H1 (cell line): Measurements from ENCODE around the gene RGCC. TPM values are rescaled to one million over a fixed set of nuclear protein-coding genes. Genes with fewer than 3 reads are reported as not detected.

ENCODE experiments used
- CTCF ChIA-PET: fragments of 300-600 bp; sonication (Branson Sonifier 250); formaldehyde crosslinking; loops from one replicate; lab custom pipeline; 2021; ENCODE audit not compliant: partially characterized antibody; lab: Charles Lee
- POLR2A ChIA-PET: fragments of 300-600 bp; sonication (Branson Sonifier 250); formaldehyde crosslinking; loops from one replicate; lab custom pipeline; 2021; ENCODE audit warnings: inconsistent platforms; ENCODE audit not compliant: partially characterized antibody; lab: Charles Lee
- DNase-seq, 2 experiments: peaks; one replicate each; pipeline versions ENCODE4 v3.0.0 to v3.0.0-alpha.2; 2010 to 2022; ENCODE audit warnings: low spot score in 2 of 2, low read depth in 1 of 2, mixed read lengths in 1 of 2
- FAIRE-seq: peaks from 2 replicates; lab custom pipeline; 2011; peaks lifted over from hg19 to GRCh38; lab: Jason Lieb, UNC
- H2AFZ ChIP-seq: 2 replicates; pipeline ENCODE4 v1.8.1; 2012; ENCODE audit warnings: low read length, inconsistent platforms
- H2AK5ac ChIP-seq: 2 replicates; pipeline ENCODE4 v1.6.1; 2013; ENCODE audit warnings: low read depth, low read length
- H2BK120ac ChIP-seq: replicated peaks from 2 replicates; pipeline ENCODE3; 2013; ENCODE audit warnings: low read depth, low read length, inconsistent platforms
- H2BK12ac ChIP-seq: 2 replicates; pipeline ENCODE4 v1.6.1; 2013; ENCODE audit warnings: low read depth, low read length
- H2BK15ac ChIP-seq: 2 replicates; pipeline ENCODE4 v1.6.1; 2013; ENCODE audit warnings: low read length
- H2BK20ac ChIP-seq: 2 replicates; pipeline ENCODE4 v1.6.1; 2013; ENCODE audit warnings: low read length
- H2BK5ac ChIP-seq: 2 replicates; pipeline ENCODE4 v1.6.1; 2013; ENCODE audit warnings: low read depth, low read length
- H3K14ac ChIP-seq: 2 replicates; pipeline ENCODE4 v1.6.1; 2013; ENCODE audit warnings: inconsistent platforms; ENCODE audit not compliant: insufficient read length
- H3K18ac ChIP-seq: 2 replicates; pipeline ENCODE4 v1.6.1; 2013; ENCODE audit warnings: low read length; ENCODE audit errors: extremely low read depth
- H3K23ac ChIP-seq: 2 replicates; pipeline ENCODE4 v1.6.1; 2013; ENCODE audit warnings: inconsistent platforms; ENCODE audit not compliant: insufficient read length
- H3K23me2 ChIP-seq: 2 replicates; pipeline ENCODE4 v1.6.1; 2013; ENCODE audit warnings: low read depth, low read length
- H3K27ac ChIP-seq: 2 replicates; pipeline ENCODE4 v1.6.1; 2011; ENCODE audit warnings: low read depth, low read length, inconsistent platforms
- H3K27me3 ChIP-seq, 4 experiments: replicated peaks in 1 of 4; 1 replicate in 1 of 4; 2 replicates in 3 of 4; pipeline versions ENCODE4 v1.6.1 to v1.8.1; 2011 to 2013; ENCODE audit warnings: low read length in 3 of 4, mild to moderate bottlenecking in 3 of 4, inconsistent platforms in 2 of 4, mixed read lengths in 2 of 4, moderate library complexity in 1 of 4; ENCODE audit not compliant: control insufficient read depth in 3 of 4, insufficient read depth in 3 of 4; ENCODE audit errors: extremely low read depth in 1 of 4
- H3K36me3 ChIP-seq, 4 experiments: 2 replicates each; pipeline versions ENCODE4 v1.6.1 to v1.8.1; 2011 to 2013; ENCODE audit warnings: mild to moderate bottlenecking in 4 of 4, low read length in 3 of 4, moderate library complexity in 2 of 4, control low read depth in 1 of 4, inconsistent platforms in 1 of 4; ENCODE audit not compliant: insufficient read depth in 4 of 4, control insufficient read depth in 2 of 4
- H3K4ac ChIP-seq: replicated peaks from 2 replicates; pipeline ENCODE3; 2013; ENCODE audit warnings: low read length, low read depth, mixed read lengths, inconsistent platforms; ENCODE audit not compliant: insufficient read length
- H3K4me1 ChIP-seq, 4 experiments: replicated peaks in 1 of 4; 1 replicate in 1 of 4; 2 replicates in 3 of 4; pipeline versions ENCODE4 v1.6.1 to v1.8.1; 2011 to 2013; ENCODE audit warnings: low read length in 3 of 4, inconsistent platforms in 2 of 4, mixed read lengths in 1 of 4; ENCODE audit not compliant: insufficient read depth in 4 of 4, control insufficient read depth in 3 of 4
- H3K4me2 ChIP-seq, 2 experiments: 2 replicates each; pipeline versions ENCODE4 v1.6.1 to v1.8.1; 2011 to 2013; ENCODE audit warnings: low read depth in 2 of 2, low read length in 2 of 2, control low read depth in 1 of 2, inconsistent platforms in 1 of 2, mild to moderate bottlenecking in 1 of 2; ENCODE audit not compliant: insufficient read depth in 1 of 2
- H3K4me3 ChIP-seq, 4 experiments: fragments of 200-600, 300-600 bp in 1 of 4; sonication (generic), shearing (Covaris generic), sonication (Bioruptor Twin) in 1 of 4; 2 replicates each; pipeline versions ENCODE4 v1.5.1 to v1.8.1; 2011 to 2016; ENCODE audit warnings: low read length in 4 of 4, low read depth in 3 of 4, control low read depth in 2 of 4, inconsistent platforms in 2 of 4, mild to moderate bottlenecking in 2 of 4, mixed read lengths in 1 of 4, moderate library complexity in 1 of 4; ENCODE audit not compliant: insufficient read depth in 2 of 4; ENCODE audit errors: extremely low read depth in 1 of 4
- H3K56ac ChIP-seq: replicated peaks from 2 replicates; pipeline ENCODE3; 2013; ENCODE audit warnings: low read depth, mild to moderate bottlenecking, mixed read lengths, low read length, inconsistent platforms; ENCODE audit not compliant: insufficient read length
- H3K79me1 ChIP-seq: 2 replicates; pipeline ENCODE4 v1.6.1; 2013; ENCODE audit warnings: low read depth, low read length, control low read depth
- H3K79me2 ChIP-seq, 2 experiments: 2 replicates each; pipeline versions ENCODE4 v1.6.1 to v1.8.1; 2012 to 2013; ENCODE audit warnings: low read length in 2 of 2, mild to moderate bottlenecking in 2 of 2, inconsistent platforms in 1 of 2; ENCODE audit not compliant: insufficient read depth in 2 of 2, control insufficient read depth in 1 of 2
- H3K9ac ChIP-seq, 4 experiments: replicated peaks in 1 of 4; 1 replicate in 1 of 4; 2 replicates in 3 of 4; pipeline versions ENCODE4 v1.6.1 to v1.8.1; 2011 to 2013; ENCODE audit warnings: low read depth in 3 of 4, low read length in 3 of 4, control low read depth in 2 of 4, mild to moderate bottlenecking in 2 of 4, moderate library complexity in 2 of 4, inconsistent platforms in 1 of 4; ENCODE audit errors: extremely low read depth in 1 of 4
- H3K9me3 ChIP-seq, 2 experiments: 2 replicates each; pipeline versions ENCODE4 v1.6.1 to v1.8.1; 2012 to 2013; ENCODE audit warnings: mild to moderate bottlenecking in 2 of 2, moderate library complexity in 2 of 2, control low read depth in 1 of 2, inconsistent platforms in 1 of 2, low read depth in 1 of 2, low read length in 1 of 2, mixed read lengths in 1 of 2; ENCODE audit not compliant: insufficient read depth in 2 of 2
- H4K20me1 ChIP-seq, 2 experiments: replicated peaks in 1 of 2; 2 replicates each; pipeline versions ENCODE3 to v1.8.1; 2011 to 2013; ENCODE audit warnings: inconsistent platforms in 2 of 2, low read length in 2 of 2, mild to moderate bottlenecking in 1 of 2; ENCODE audit not compliant: insufficient read depth in 2 of 2, control insufficient read depth in 1 of 2
- H4K5ac ChIP-seq: 2 replicates; pipeline ENCODE4 v1.6.1; 2013; ENCODE audit warnings: low read length, low read depth, mixed read lengths, inconsistent platforms; ENCODE audit not compliant: insufficient read length
- H4K8ac ChIP-seq: 2 replicates; pipeline ENCODE4 v1.8.0; 2013; ENCODE audit warnings: mild to moderate bottlenecking, moderate library complexity, low read length, inconsistent platforms; ENCODE audit not compliant: insufficient read depth; ENCODE audit errors: extremely low read depth
- H4K91ac ChIP-seq: replicated peaks from 2 replicates; pipeline ENCODE3; 2013; ENCODE audit warnings: low read length, mixed read lengths, inconsistent platforms; ENCODE audit not compliant: insufficient read length
- ASH2L ChIP-seq: fragments of 200-600, 300-600 bp; sonication (generic); IDR thresholded peaks from one replicate; pipeline ENCODE4 v1.7.1; 2017; ENCODE audit warnings: low read length
- BACH1 ChIP-seq: IDR thresholded peaks from 2 replicates; pipeline ENCODE4 v1.6.1; 2012; ENCODE audit warnings: low read length, improper control_type of control experiment
- GABPA ChIP-seq: IDR thresholded peaks from 2 replicates; pipeline ENCODE4 v1.6.1; 2011; ENCODE audit warnings: mild to moderate bottlenecking, low read length, moderate library complexity, borderline replicate concordance; ENCODE audit not compliant: insufficient read depth
- MAFK ChIP-seq: IDR thresholded peaks from 2 replicates; pipeline ENCODE4 v1.6.1; 2012; ENCODE audit warnings: low read depth, mild to moderate bottlenecking, improper control_type of control experiment, low read length
- NANOG ChIP-seq: IDR thresholded peaks from 2 replicates; pipeline ENCODE4 v1.6.1; 2011; ENCODE audit warnings: low read length, low read depth, mild to moderate bottlenecking, inconsistent platforms; ENCODE audit not compliant: insufficient read depth, poor library complexity, severe bottlenecking
- PHF8 ChIP-seq: fragments of 200-600 bp; sonication (generic); conservative IDR thresholded peaks from 2 replicates; pipeline ENCODE4 v1.7.1; 2012; ENCODE audit warnings: low read depth, mild to moderate bottlenecking, inconsistent platforms, low read length, moderate library complexity
- POU5F1 ChIP-seq: IDR thresholded peaks from 2 replicates; pipeline ENCODE4 v1.6.1; 2011; ENCODE audit warnings: low read depth, mild to moderate bottlenecking, low read length, moderate library complexity
- SIRT6 ChIP-seq: IDR thresholded peaks from one replicate; pipeline ENCODE4 v1.7.1; 2012; ENCODE audit warnings: low read length, inconsistent platforms
- WGBS, 2 experiments: shearing (Covaris generic) in 1 of 2; methylation state at CpG; one replicate each; pipeline versions ENCODE4 v1.1.6 to v1.1.7; 2013 to 2015; ENCODE audit warnings: low lambda C conversion rate in 2 of 2, mixed read lengths in 2 of 2, inconsistent platforms in 1 of 2, low coverage in 1 of 2, missing lambda C conversion rate in 1 of 2; ENCODE audit not compliant: insufficient replicate concordance in 2 of 2, insufficient coverage in 1 of 2, insufficient read length in 1 of 2; ENCODE audit errors: extremely low coverage in 1 of 2, missing lambda C conversion rate in 1 of 2; 5-methylcytosine and 5-hydroxymethylcytosine counted together
- polyA plus RNA-seq, 7 experiments: library from polyadenylated mRNA; depleted of rRNA in 3 of 7; stranded (reverse) in 5 of 7; unstranded in 2 of 7; fragments of >200 nt in 5 of 7; fragments of 200-250 nt in 2 of 7; gene quantifications; 1 replicate in 5 of 7; 2 replicates in 1 of 7; 4 replicates in 1 of 7; pipeline versions ENCODE4 v1.2.1 to v1.2.3, GENCODE V29; 2011 to 2013; ENCODE audit warnings: missing spikeins in 2 of 7, mixed read lengths in 2 of 7
- total RNA-seq: library from RNA; stranded (reverse); fragmentation: NEBNext Ultra II Directional; extraction: Animal tissue kit (Norgen Biotek cat#: 25700); gene quantifications from 2 replicates; pipeline ENCODE4 v1.2.1, GENCODE V29; 2021
- TF ChIP-seq, protein P1 (sequence below): IDR thresholded peaks from 2 replicates; pipeline ENCODE4 v1.6.1; 2012; ENCODE audit warnings: inconsistent platforms

The RGCC gene
- total and polyA plus RNA-seq, 2 of the 8 experiments (the other 6 are each of a cell fraction or from before 2014, with no cell fraction given), result 0.41 TPM; not detected in 1

DNA sequence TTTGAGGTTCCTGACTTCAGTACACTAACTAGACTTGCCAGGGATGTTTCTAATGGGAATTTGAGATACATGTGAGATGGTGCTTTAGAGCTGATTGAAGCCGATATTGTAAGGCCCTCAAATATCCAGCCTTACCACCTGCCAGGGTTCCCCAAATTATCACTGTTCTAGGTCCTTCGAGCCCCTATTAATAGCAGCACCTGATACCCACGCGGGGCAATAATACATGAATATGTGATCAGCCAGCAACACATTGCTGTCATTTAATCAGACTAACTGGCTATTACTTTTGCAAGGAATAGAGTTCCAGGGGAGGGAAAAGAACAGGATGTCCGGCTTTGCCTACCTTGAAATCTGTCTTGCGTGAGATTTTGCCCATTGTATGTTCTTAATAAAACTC, 5.1 kb downstream of the RGCC start:
- 87% methylated on average over 6 of the region's 6 CpGs; no CpG with 5 or more reads in 1 of the 2 experiments for WGBS, 2 experiments
- Histone ChIP-seq H3K27me3 (peaks cover 14 to 29% (median 23%) of the 10 kb centered on the region in 4 experiments), H3K4me1 (peaks cover 0 to 3% (median 2%) of the 10 kb centered on the region in 4 experiments; a peak in 3 of 7 replicates), H2AK5ac (no peak overlapping the region), H3K14ac (no peak overlapping the region), H3K79me2 (peaks cover 0 to 3% of the 10 kb centered on the region in 2 experiments; a peak in 2 of 4 replicates), H2BK20ac (no peak overlapping the region), H3K9me3 (no peaks in the 10 kb centered on the region), H4K20me1 (peaks cover 3 to 6% of the 10 kb centered on the region in 2 experiments), H4K91ac (no peak overlapping the region), H4K8ac (no peak overlapping the region), H4K5ac (no peak overlapping the region), H2BK12ac (no peak overlapping the region), H2BK5ac (no peak overlapping the region), H3K79me1 (no peaks in the 10 kb centered on the region), H3K4me2 (no peak overlapping the region), H2BK15ac (no peak overlapping the region), H3K23me2 (peaks cover 11% of the 10 kb centered on the region; the same call in 1 of the 2 replicates), H2AFZ (no peak overlapping the region), H3K18ac (no peak overlapping the region), H3K36me3 (no peaks in the 10 kb centered on the region), H3K4ac (no peak overlapping the region), H3K27ac (no peak overlapping the region), H3K23ac (no peak overlapping the region), H3K56ac (no peak overlapping the region), H3K9ac (no peak overlapping the region), H2BK120ac (no peak overlapping the region), H3K4me3 (no peak overlapping the region)
- no peak for FAIRE-seq
- DNase-seq, result no peak
- CTCF ChIA-PET, result interaction anchor here (1.0 kb wide), 1 partner anchor 25 kb away, joined by 4 read pairs; no protein-coding TSS in a partner anchor
- POLR2A ChIA-PET, result no interaction called here
- TF ChIP-seq NANOG (no peak), BACH1 (no peak), MAFK (no peak), POU5F1 (no peak), ASH2L (no peak), GABPA (no peak), PHF8 (no peak), SIRT6 (no peak)
- TF ChIP-seq, protein P1, sequence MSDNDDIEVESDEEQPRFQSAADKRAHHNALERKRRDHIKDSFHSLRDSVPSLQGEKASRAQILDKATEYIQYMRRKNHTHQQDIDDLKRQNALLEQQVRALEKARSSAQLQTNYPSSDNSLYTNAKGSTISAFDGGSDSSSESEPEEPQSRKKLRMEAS, result no peak
